GM23248 (cell line): ENCODE data around the gene DUSP7. TPM values are rescaled to one million over a fixed set of nuclear protein-coding genes. Genes with fewer than 3 reads are reported as not detected.

ENCODE experiments used
- DNase-seq: peaks from one replicate; pipeline ENCODE4 v3.0.0-alpha.2; 2015
- H2AFZ ChIP-seq: fragments of 200-600 bp; sonication (generic); 2 replicates; pipeline ENCODE4 v1.6.1; 2016; ENCODE audit warnings: antibody characterized with exemption
- H3F3A ChIP-seq: fragments of 200-600 bp; sonication (generic); 2 replicates; pipeline ENCODE4 v1.6.1; 2016; ENCODE audit warnings: mild to moderate bottlenecking, antibody characterized with exemption, mixed run types; ENCODE audit not compliant: insufficient read depth
- H3K27ac ChIP-seq: fragments of 200-600 bp; sonication (generic); 2 replicates; pipeline ENCODE4 v1.5.1; 2016; ENCODE audit warnings: mild to moderate bottlenecking
- H3K27me3 ChIP-seq: fragments of 200-600 bp; sonication (generic); replicated peaks from 2 replicates; pipeline ENCODE4 v1.6.1; 2016; ENCODE audit warnings: mild to moderate bottlenecking; ENCODE audit not compliant: insufficient read depth
- H3K36me3 ChIP-seq: fragments of 200-600 bp; sonication (generic); 2 replicates; pipeline ENCODE4 v1.6.1; 2016; ENCODE audit warnings: low read depth, mild to moderate bottlenecking
- H3K4me1 ChIP-seq: fragments of 200-600 bp; sonication (generic); 2 replicates; pipeline ENCODE4 v1.6.1; 2016; ENCODE audit warnings: mild to moderate bottlenecking; ENCODE audit not compliant: insufficient read depth
- H3K4me2 ChIP-seq: fragments of 200-600 bp; sonication (generic); one replicate; pipeline ENCODE4 v1.6.1; 2016; ENCODE audit warnings: mild to moderate bottlenecking; ENCODE audit not compliant: unreplicated experiment
- H3K4me3 ChIP-seq: fragments of 200-600 bp; sonication (generic); 2 replicates; pipeline ENCODE4 v1.5.1; 2016; ENCODE audit warnings: mild to moderate bottlenecking
- H3K79me2 ChIP-seq: fragments of 200-600 bp; sonication (generic); 2 replicates; pipeline ENCODE4 v1.6.1; 2016; ENCODE audit warnings: mild to moderate bottlenecking; ENCODE audit not compliant: insufficient read depth
- H3K9ac ChIP-seq: fragments of 200-600 bp; sonication (generic); 2 replicates; pipeline ENCODE4 v1.6.1; 2016; ENCODE audit warnings: mild to moderate bottlenecking
- H3K9me2 ChIP-seq: fragments of 200-600 bp; sonication (generic); 2 replicates; pipeline ENCODE4 v1.6.1; 2016; ENCODE audit warnings: mixed run types, mild to moderate bottlenecking, moderate library complexity; ENCODE audit not compliant: insufficient read depth
- H3K9me3 ChIP-seq: fragments of 200-600 bp; sonication (generic); one replicate; pipeline ENCODE4 v1.6.1; 2017; ENCODE audit warnings: low read depth
- H4K20me1 ChIP-seq: fragments of 200-600 bp; sonication (generic); 2 replicates; pipeline ENCODE4 v1.6.0; 2016; ENCODE audit not compliant: insufficient read depth
- EZH2 ChIP-seq: fragments of 200-600 bp; sonication (generic); IDR thresholded peaks from 2 replicates; pipeline ENCODE4 v1.6.1; 2018; ENCODE audit warnings: antibody characterized with exemption, mild to moderate bottlenecking; ENCODE audit not compliant: insufficient read depth, poor library complexity, severe bottlenecking
- EZH2phosphoT487 ChIP-seq: fragments of 200-600 bp; sonication (generic); IDR thresholded peaks from 2 replicates; pipeline ENCODE4 v1.6.1; 2018; ENCODE audit warnings: antibody characterized with exemption, moderate library complexity, mild to moderate bottlenecking, low read depth; ENCODE audit not compliant: insufficient read depth
- WGBS, 2 experiments: methylation state at CpG; one replicate each; pipeline ENCODE4 v1.1.6; 2015 to 2017; ENCODE audit warnings: low lambda C conversion rate in 2 of 2, low coverage in 1 of 2; ENCODE audit errors: missing lambda C conversion rate in 2 of 2; 5-methylcytosine and 5-hydroxymethylcytosine counted together
- in situ Hi-C: fragments of 300-500 bp; cut with MboI; formaldehyde crosslinking; loops from 2 replicates; pipeline ENCODE4 v1.15.0; 2020
- polyA plus RNA-seq: library from polyadenylated mRNA; unstranded; fragments of >200 nt; fragmentation: Nextera tagmentation; extraction: Ambion mirVana; gene quantifications from 2 replicates; pipeline ENCODE4 v1.2.1, GENCODE V29; 2016
- total RNA-seq: library from RNA; depleted of rRNA; stranded (reverse); fragments of >200 nt; shearing (Covaris generic); gene quantifications from 2 replicates; pipeline ENCODE4 v1.2.3, GENCODE V29; 2014

DUSP7 gene
- total and polyA plus RNA-seq, 2 experiments from 2014 or later, result 5.8 to 17.7 TPM

DNA sequence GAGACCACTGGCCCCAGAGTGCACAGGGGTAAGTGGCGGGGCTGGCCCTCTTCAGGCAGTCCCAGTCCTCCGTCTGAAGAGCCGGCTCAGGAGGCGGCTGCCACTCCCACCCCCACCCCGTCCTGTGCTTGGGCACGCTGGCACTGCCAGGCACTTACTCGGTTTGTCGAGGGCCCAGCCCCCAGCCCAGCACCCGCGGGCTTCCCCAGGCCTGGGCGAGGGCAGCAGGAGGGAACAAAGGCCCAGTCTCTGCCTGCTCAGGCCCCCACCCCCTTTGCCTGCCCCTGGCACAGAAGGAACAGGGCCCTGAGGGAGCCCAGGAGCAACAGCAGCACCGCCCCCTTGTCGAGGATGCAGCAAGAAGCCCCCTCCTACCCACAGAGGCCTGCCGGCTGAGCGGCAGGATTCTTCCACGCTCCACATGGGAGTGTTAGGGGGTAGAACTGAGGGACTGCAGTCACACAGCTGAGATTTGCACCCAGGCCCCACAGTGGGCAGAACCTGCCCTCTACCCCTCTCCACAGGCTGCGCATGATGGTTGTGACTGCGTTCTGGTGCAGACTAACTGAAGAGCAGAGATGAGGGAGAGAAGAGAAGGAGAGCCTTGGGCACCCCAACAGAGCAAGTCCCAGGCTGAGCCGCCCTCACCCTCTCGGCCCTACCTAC lies 8.9 kb downstream of the DUSP7 start:
- in situ Hi-C loops, result no loop called here
- DNase-seq, result peak; percentile 17

DNA sequence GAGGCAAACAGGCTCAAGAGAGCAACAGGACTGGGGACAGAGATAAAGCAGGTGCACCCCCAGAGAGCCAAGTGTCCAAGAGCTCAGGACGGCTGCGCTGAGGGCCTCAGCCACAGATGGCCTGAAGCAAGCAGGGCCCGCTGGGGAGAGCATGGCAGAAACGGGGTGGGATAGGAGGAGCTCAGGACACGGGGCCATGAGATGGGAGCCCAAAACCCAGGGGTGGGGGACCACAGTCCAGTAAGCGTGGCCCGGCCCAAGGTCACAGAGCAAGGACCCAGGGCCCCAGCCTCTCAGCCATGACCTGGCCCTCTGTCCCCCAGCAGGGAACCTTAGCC lies 9.5 kb downstream of the DUSP7 start:
- Histone ChIP-seq H3K27ac (peak overlapping the region; percentile 94), H3K36me3 (peaks cover 14% of the 10 kb centered on the region; the same call in 1 of the 2 replicates), H3K4me3 (peak overlapping the region; percentile 51), H3K4me1 (peaks cover 27% of the 10 kb centered on the region), H3K9me3 (no peaks in the 10 kb centered on the region), H3K4me2 (peak overlapping the region; percentile 46), H3K9me2 (no peaks in the 10 kb centered on the region), H3F3A (peaks cover 21% of the 10 kb centered on the region), H3K9ac (peak overlapping the region; percentile 79), H2AFZ (0 out of 2 replicates have a peak overlapping the region, but pooled peaks have one; percentile 14), H4K20me1 (no peaks in the 10 kb centered on the region), H3K27me3 (no peaks in the 10 kb centered on the region), H3K79me2 (peaks cover 29% of the 10 kb centered on the region)
- TF ChIP-seq EZH2 (no peak), EZH2phosphoT487 (no peak)
- WGBS, 2 experiments, result 13 to 32% methylated on average over 7 of the region's 7 CpGs
- no peak for DNase-seq
- in situ Hi-C loops, result no loop called here

More for the DNA sequence above, 8.9 kb downstream of the DUSP7 start:
- no peaks in the 10 kb centered on the region for H3K27me3 ChIP-seq
- H3K4me2 ChIP-seq, result peak overlapping the region; percentile 46
- H3K4me1 ChIP-seq, result peaks cover 33% of the 10 kb centered on the region
- 68 to 76% methylated on average over 15 to 19 of the region's 20 CpGs for WGBS, 2 experiments
- no peaks in the 10 kb centered on the region for H3K9me2 ChIP-seq
- H3K4me3 ChIP-seq, result no peak overlapping the region
- H3K27ac ChIP-seq, result peak overlapping the region; percentile 94
- peaks cover 14% of the 10 kb centered on the region; the same call in 1 of the 2 replicates for H3K36me3 ChIP-seq
- H3K9ac ChIP-seq, result peak overlapping the region; percentile 79
- no peak for TF ChIP-seq EZH2phosphoT487
- no peak for TF ChIP-seq EZH2
- H2AFZ ChIP-seq, result 0 out of 2 replicates have a peak overlapping the region, but pooled peaks have one; percentile 14
- no peaks in the 10 kb centered on the region for H3K9me3 ChIP-seq
- no peaks in the 10 kb centered on the region for H4K20me1 ChIP-seq
- H3K79me2 ChIP-seq, result peaks cover 35% of the 10 kb centered on the region
- H3F3A ChIP-seq, result peaks cover 21% of the 10 kb centered on the region

DNA sequence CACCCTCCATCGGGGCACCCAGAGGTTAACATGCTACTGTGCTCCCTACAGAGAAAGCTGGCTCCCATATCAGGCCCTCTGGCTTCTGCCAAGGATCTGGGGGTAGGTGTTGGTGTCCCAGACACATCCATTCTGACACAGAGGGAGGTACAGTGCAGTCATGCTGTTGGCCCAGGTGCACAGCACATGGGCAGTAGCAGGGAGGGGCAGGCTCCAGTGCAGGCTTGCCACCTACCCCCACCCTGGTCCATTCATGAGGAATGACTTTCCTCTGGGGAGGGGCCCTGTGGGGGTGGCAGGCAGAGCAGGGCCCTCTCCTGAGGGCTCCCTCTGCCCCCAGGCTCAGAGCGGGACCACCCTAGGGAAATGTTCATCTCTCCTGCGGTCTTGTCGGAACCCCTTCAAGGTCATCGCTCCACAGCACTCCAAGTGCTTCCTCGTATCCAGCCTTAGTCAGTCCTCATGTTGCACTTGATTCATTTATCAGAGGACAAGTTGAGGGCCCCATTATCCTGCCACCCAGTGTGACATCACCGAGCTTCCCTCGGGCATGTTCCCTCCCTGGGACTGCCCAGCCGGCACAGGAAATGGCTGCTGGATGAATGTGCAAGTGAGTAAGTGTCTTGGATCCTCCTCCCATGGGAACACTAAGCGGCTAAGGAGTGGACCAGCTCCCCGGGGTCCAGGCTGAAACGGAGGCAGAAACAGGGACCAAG lies 10.0 kb downstream of the DUSP7 start:
- Histone ChIP-seq H3K4me2 (peak overlapping the region; percentile 46), H4K20me1 (no peaks in the 10 kb centered on the region), H3K27me3 (no peaks in the 10 kb centered on the region), H3K4me1 (peaks cover 27% of the 10 kb centered on the region), H3K4me3 (peak overlapping the region; percentile 51), H3K9me2 (no peaks in the 10 kb centered on the region), H3K9me3 (no peaks in the 10 kb centered on the region), H3F3A (peaks cover 21% of the 10 kb centered on the region), H3K79me2 (peaks cover 24% of the 10 kb centered on the region), H3K36me3 (peaks cover 14% of the 10 kb centered on the region; the same call in 1 of the 2 replicates), H3K9ac (peak overlapping the region; percentile 79), H2AFZ (0 out of 2 replicates have a peak overlapping the region, but pooled peaks have one; percentile 14), H3K27ac (peak overlapping the region; percentile 94)
- in situ Hi-C loops, result no loop called here
- TF ChIP-seq EZH2 (no peak), EZH2phosphoT487 (no peak)
- 17 to 20% methylated on average over 11 to 12 of the region's 12 CpGs for WGBS, 2 experiments
- DNase-seq, result peak; percentile 99

DNA sequence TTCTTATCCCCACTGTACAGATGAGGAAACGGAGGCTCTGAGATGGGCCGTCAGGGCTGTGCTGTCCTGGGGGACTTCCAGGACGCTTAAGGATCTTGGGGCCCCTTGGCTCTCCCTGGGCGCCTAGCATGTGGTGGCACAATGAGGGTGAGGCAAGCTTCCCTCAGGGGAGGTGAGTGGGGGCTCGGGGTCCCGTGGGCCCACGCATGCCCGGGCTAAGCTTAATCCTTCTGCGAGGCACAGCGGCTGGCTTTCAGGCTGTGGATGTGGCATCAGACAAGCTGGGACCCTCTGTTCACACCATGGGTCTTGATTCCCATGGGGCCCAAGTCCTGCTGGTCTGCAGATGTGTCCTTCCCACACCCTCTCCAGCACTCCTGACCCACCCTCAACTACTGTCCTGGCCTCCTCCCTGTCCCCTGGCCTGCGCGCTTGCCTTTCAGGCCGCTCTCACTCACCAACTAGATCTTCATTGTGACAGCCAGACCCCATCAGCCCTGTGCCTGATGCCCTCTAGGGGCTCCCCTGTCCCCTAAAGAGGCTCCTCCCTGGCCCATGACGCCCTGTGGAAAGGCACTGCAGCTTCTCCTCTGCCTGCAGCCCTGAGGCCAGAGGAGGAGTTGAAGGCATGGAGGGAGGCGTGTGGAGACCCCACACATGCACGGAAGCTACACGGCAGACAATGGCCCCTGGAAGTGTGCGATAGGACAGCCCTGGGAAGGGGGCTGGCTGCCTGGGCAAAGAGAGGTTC lies 11.3 kb downstream of the DUSP7 start:
- H3K4me3 ChIP-seq, result no peak overlapping the region
- no peaks in the 10 kb centered on the region for H3K9me2 ChIP-seq
- no peaks in the 10 kb centered on the region for H4K20me1 ChIP-seq
- peak overlapping the region; percentile 94 for H3K27ac ChIP-seq
- H3K4me1 ChIP-seq, result peaks cover 27% of the 10 kb centered on the region
- H3K9me3 ChIP-seq, result no peaks in the 10 kb centered on the region
- peaks cover 6% of the 10 kb centered on the region; the same call in 1 of the 2 replicates for H3K36me3 ChIP-seq
- in situ Hi-C loops, result no loop called here
- H2AFZ ChIP-seq, result no peak overlapping the region
- TF ChIP-seq EZH2phosphoT487, result no peak
- no peak for TF ChIP-seq EZH2
- DNase-seq, result no peak
- H3K79me2 ChIP-seq, result peaks cover 11% of the 10 kb centered on the region
- H3F3A ChIP-seq, result peaks cover 21% of the 10 kb centered on the region
- 96% methylated on average over 16 of the region's 18 CpGs for WGBS, 2 experiments
- no peaks in the 10 kb centered on the region for H3K27me3 ChIP-seq
- no peak overlapping the region for H3K4me2 ChIP-seq
- peak overlapping the region; percentile 8; the same call in 1 of the 2 replicates for H3K9ac ChIP-seq
